H9 (cell line): Measurements from ENCODE around the gene TSC22D3. TPM values are rescaled to one million over a fixed set of nuclear protein-coding genes. Genes with fewer than 3 reads are reported as not detected.

Source experiments
- DNase-seq: peaks from one replicate; pipeline ENCODE4 v3.0.0-alpha.2; 2017
- H2AFZ ChIP-seq: one replicate; pipeline ENCODE4 v1.6.1; 2013; ENCODE audit warnings: mild to moderate bottlenecking, low read length, control low read depth, moderate library complexity
- H2AK5ac ChIP-seq: 2 replicates; pipeline ENCODE4 v1.6.1; 2013; ENCODE audit warnings: low read length, control low read depth, mixed read lengths; ENCODE audit not compliant: insufficient read length
- H2BK120ac ChIP-seq: one replicate; pipeline ENCODE4 v1.6.1; 2013; ENCODE audit warnings: low read depth, mild to moderate bottlenecking, low read length, control low read depth, inconsistent platforms; ENCODE audit not compliant: poor library complexity, severe bottlenecking
- H2BK12ac ChIP-seq: 2 replicates; pipeline ENCODE4 v1.6.1; 2013; ENCODE audit warnings: low read length, control low read depth, mixed read lengths, low read depth; ENCODE audit not compliant: insufficient read length
- H2BK15ac ChIP-seq: 2 replicates; pipeline ENCODE4 v1.6.1; 2013; ENCODE audit warnings: low read depth, low read length, control low read depth
- H2BK20ac ChIP-seq: one replicate; pipeline ENCODE4 v1.6.1; 2013; ENCODE audit warnings: low read depth, mild to moderate bottlenecking, low read length, control low read depth, inconsistent platforms; ENCODE audit not compliant: poor library complexity, severe bottlenecking
- H2BK5ac ChIP-seq: 2 replicates; pipeline ENCODE4 v1.6.1; 2013; ENCODE audit warnings: low read length, control low read depth, mixed read lengths; ENCODE audit not compliant: insufficient read length
- H3K14ac ChIP-seq: 2 replicates; pipeline ENCODE4 v1.6.1; 2013; ENCODE audit warnings: low read length, control low read depth; ENCODE audit not compliant: insufficient read depth
- H3K18ac ChIP-seq: 2 replicates; pipeline ENCODE4 v1.6.1; 2013; ENCODE audit warnings: low read depth, mild to moderate bottlenecking, mixed read lengths, low read length, control low read depth; ENCODE audit not compliant: insufficient read length
- H3K23ac ChIP-seq: 2 replicates; pipeline ENCODE4 v1.6.1; 2013; ENCODE audit warnings: low read length, control low read depth, mixed read lengths, low read depth; ENCODE audit not compliant: insufficient read length
- H3K23me2 ChIP-seq: 2 replicates; pipeline ENCODE4 v1.6.1; 2013; ENCODE audit warnings: low read depth, mild to moderate bottlenecking, mixed read lengths, low read length, control low read depth; ENCODE audit not compliant: insufficient read length, poor library complexity, severe bottlenecking
- H3K27ac ChIP-seq: 2 replicates; pipeline ENCODE4 v1.5.1; 2013; ENCODE audit warnings: low read length, control low read depth, mixed read lengths, low read depth; ENCODE audit not compliant: insufficient read length
- H3K27me3 ChIP-seq: 2 replicates; pipeline ENCODE4 v1.6.1; 2013; ENCODE audit warnings: low read length, control low read depth, inconsistent platforms; ENCODE audit not compliant: insufficient read depth
- H3K4ac ChIP-seq: 2 replicates; pipeline ENCODE4 v1.6.1; 2013; ENCODE audit warnings: low read depth, mild to moderate bottlenecking, control low read depth, inconsistent platforms, low read length, moderate library complexity
- H3K4me1 ChIP-seq: 2 replicates; pipeline ENCODE4 v1.6.1; 2013; ENCODE audit warnings: low read length, control low read depth, inconsistent platforms; ENCODE audit not compliant: insufficient read depth
- H3K4me2 ChIP-seq: 2 replicates; pipeline ENCODE4 v1.6.1; 2013; ENCODE audit warnings: low read length, control low read depth, mixed read lengths; ENCODE audit not compliant: insufficient read length, insufficient read depth
- H3K56ac ChIP-seq: 2 replicates; pipeline ENCODE4 v1.6.1; 2013; ENCODE audit warnings: low read depth, mild to moderate bottlenecking, mixed read lengths, low read length, control low read depth; ENCODE audit not compliant: insufficient read length
- H3K79me1 ChIP-seq: 2 replicates; pipeline ENCODE4 v1.6.1; 2013; ENCODE audit warnings: low read depth, mild to moderate bottlenecking, moderate library complexity, low read length, control low read depth, inconsistent platforms; ENCODE audit not compliant: insufficient read depth, poor library complexity, severe bottlenecking
- H3K79me2 ChIP-seq: 2 replicates; pipeline ENCODE4 v1.6.1; 2013; ENCODE audit warnings: low read length, control low read depth, inconsistent platforms; ENCODE audit not compliant: insufficient read depth
- H3K9ac ChIP-seq: 2 replicates; pipeline ENCODE4 v1.6.1; 2013; ENCODE audit warnings: low read length, control low read depth, mixed read lengths; ENCODE audit not compliant: insufficient read length; ENCODE audit errors: extremely low read depth
- H3K9me3 ChIP-seq: one replicate; pipeline ENCODE4 v1.6.1; 2013; ENCODE audit warnings: low read depth, low read length, inconsistent platforms; ENCODE audit not compliant: control insufficient read depth
- H3T11ph ChIP-seq: one replicate; pipeline ENCODE4 v1.6.1; 2013; ENCODE audit warnings: mild to moderate bottlenecking, low read length, control low read depth, inconsistent platforms
- H4K20me1 ChIP-seq: one replicate; pipeline ENCODE4 v1.6.1; 2013; ENCODE audit not compliant: control insufficient read depth, insufficient read length, insufficient read depth
- H4K5ac ChIP-seq: 2 replicates; pipeline ENCODE4 v1.6.1; 2013; ENCODE audit warnings: low read depth, mild to moderate bottlenecking, mixed read lengths, low read length, control low read depth; ENCODE audit not compliant: insufficient read length
- H4K8ac ChIP-seq: replicated peaks from 2 replicates; pipeline ENCODE4 v1.6.1; 2013; ENCODE audit warnings: low read length, control low read depth, mixed read lengths, low read depth; ENCODE audit not compliant: insufficient read length
- H4K91ac ChIP-seq: 2 replicates; pipeline ENCODE4 v1.6.1; 2013; ENCODE audit warnings: low read depth, mild to moderate bottlenecking, moderate library complexity, mixed read lengths, low read length, control low read depth; ENCODE audit not compliant: insufficient read length
- H3K27ac Mint-ChIP-seq, 3 experiments: 2 replicates in 2 of 3; 3 replicates in 1 of 3; pipeline ENCODE4 v1.8.0; 2020 to 2021; ENCODE audit warnings: mixed read lengths in 3 of 3, mild to moderate bottlenecking in 1 of 3, moderate library complexity in 1 of 3
- H3K27me3 Mint-ChIP-seq: 2 replicates; pipeline ENCODE4 v1.8.0; 2021; ENCODE audit warnings: low read depth, mild to moderate bottlenecking, moderate library complexity, mixed read lengths
- H3K36me3 Mint-ChIP-seq, 3 experiments: 2 replicates in 2 of 3; 3 replicates in 1 of 3; pipeline ENCODE4 v1.8.0; 2020 to 2021; ENCODE audit warnings: low read depth in 3 of 3, mixed read lengths in 3 of 3; ENCODE audit not compliant: insufficient read depth in 1 of 3
- H3K4me1 Mint-ChIP-seq, 2 experiments: 2 replicates each; pipeline ENCODE4 v1.8.0; 2020; ENCODE audit warnings: mixed read lengths in 2 of 2
- H3K4me3 Mint-ChIP-seq, 2 experiments: 2 replicates in 1 of 2; 3 replicates in 1 of 2; pipeline ENCODE4 v1.8.0; 2020 to 2021; ENCODE audit warnings: mild to moderate bottlenecking in 2 of 2, mixed read lengths in 2 of 2, moderate library complexity in 1 of 2
- H3K9me3 Mint-ChIP-seq, 2 experiments: 2 replicates in 1 of 2; 3 replicates in 1 of 2; pipeline ENCODE4 v1.8.0; 2020; ENCODE audit warnings: mild to moderate bottlenecking in 2 of 2, mixed read lengths in 2 of 2, moderate library complexity in 1 of 2
- CTCF ChIP-seq: fragments of 200-600 bp; sonication (generic); conservative IDR thresholded peaks from 3 replicates; pipeline ENCODE4 v1.8.0; 2021; ENCODE audit warnings: antibody characterized with exemption, mild to moderate bottlenecking
- WGBS: extraction: QIAGEN DNeasy Blood & Tissue Kit; methylation state at CpG from one replicate; pipeline ENCODE4 v1.1.7; 2013; ENCODE audit warnings: missing lambda C conversion rate, low lambda C conversion rate, mixed read lengths; ENCODE audit not compliant: insufficient read length; ENCODE audit errors: extremely low coverage; 5-methylcytosine and 5-hydroxymethylcytosine counted together
- total RNA-seq: library from RNA; stranded (reverse); gene quantifications from 2 replicates; pipeline ENCODE4 v1.2.1, GENCODE V29; 2021

The TSC22D3 gene
- total RNA-seq, 1 experiment from 2014 or later: 10.5 TPM

DNA sequence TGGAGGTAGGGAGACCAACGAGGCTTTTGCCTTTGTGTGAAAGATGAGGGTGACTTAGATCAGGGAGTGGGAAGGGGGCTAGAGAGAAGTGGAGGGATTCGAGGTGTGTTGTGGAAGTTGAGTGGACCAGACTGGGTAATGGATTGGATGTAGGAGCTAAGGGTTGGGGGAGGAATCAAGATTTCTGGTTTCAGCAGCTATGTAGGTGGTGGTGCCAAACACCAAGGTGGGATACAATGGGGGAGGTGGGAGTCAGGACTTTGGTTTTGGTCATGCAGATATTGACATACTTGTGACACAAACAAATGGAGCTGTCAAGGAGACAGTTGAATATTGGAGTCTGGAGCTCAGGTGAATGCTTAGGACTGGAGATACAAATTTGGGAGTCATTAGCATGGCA lies 71.0 kb downstream of the TSC22D3 start:
- H3K23me2 ChIP-seq: no peaks in the 10 kb centered on the region
- H3T11ph ChIP-seq: no peak overlapping the region
- no peak overlapping the region for H3K18ac ChIP-seq
- no peak overlapping the region for H2BK120ac ChIP-seq
- H2BK5ac ChIP-seq: no peak overlapping the region
- no peaks in the 10 kb centered on the region for H3K9me3 ChIP-seq
- H2BK12ac ChIP-seq: no peak overlapping the region
- no peak overlapping the region for H4K5ac ChIP-seq
- H2AK5ac ChIP-seq: no peak overlapping the region
- Mint-ChIP-seq H3K9me3 (peaks cover 0 to 47% of the 10 kb centered on the region in 2 experiments; a peak in 2 of 5 replicates), H3K36me3 (peaks cover 0 to 4% (median 0%) of the 10 kb centered on the region in 3 experiments; a peak in 1 of 7 replicates), H3K4me1 (peaks cover 5 to 25% of the 10 kb centered on the region in 2 experiments), H3K27me3 (no peaks in the 10 kb centered on the region; the same call in 1 of the 2 replicates), H3K27ac (no peak overlapping the region), H3K4me3 (no peak overlapping the region)
- no peaks in the 10 kb centered on the region; the same call in 1 of the 2 replicates for H3K4me1 ChIP-seq
- H3K27ac ChIP-seq: no peak overlapping the region
- no peak overlapping the region for H4K8ac ChIP-seq
- no peak overlapping the region for H2BK15ac ChIP-seq
- H3K27me3 ChIP-seq: no peaks in the 10 kb centered on the region; the same call in none of the 2 replicates
- H3K79me1 ChIP-seq: no peaks in the 10 kb centered on the region
- no peak overlapping the region for H3K56ac ChIP-seq
- H3K14ac ChIP-seq: no peak overlapping the region
- no peak overlapping the region for H3K4ac ChIP-seq
- no peak overlapping the region for H3K4me2 ChIP-seq
- H2AFZ ChIP-seq: no peak overlapping the region
- TF ChIP-seq CTCF: no peak
- WGBS: 100% methylated on average over 1 of the region's 2 CpGs
- no peaks in the 10 kb centered on the region for H4K20me1 ChIP-seq
- H3K9ac ChIP-seq: no peak overlapping the region
- no peak overlapping the region for H2BK20ac ChIP-seq
- H3K23ac ChIP-seq: no peak overlapping the region
- no peak for DNase-seq
- H4K91ac ChIP-seq: no peak overlapping the region
- H3K79me2 ChIP-seq: no peaks in the 10 kb centered on the region
